Heart left ventricle (tissue), 16 donors: ENCODE measurements around the gene FOXL2NB. TPM values are rescaled to one million over a fixed set of nuclear protein-coding genes. Genes with fewer than 3 reads are reported as not detected.

Experiments
- ATAC-seq, 4 donors: fragments of 200-7000 bp; cut with Tn5 transposase; one replicate each; pipeline ENCODE4 v1.9.1; 2020 to 2022; ENCODE audit warnings: moderate library complexity in 4 of 4, mild to moderate bottlenecking in 3 of 4, moderate number of reproducible peaks in 1 of 4
- DNase-seq, 5 donors: peaks; one replicate each; pipeline ENCODE4 v3.0.0-alpha.2; 2020
- H3K27ac ChIP-seq, 12 donors: fragments of 200-600 bp; sonication (generic) in 4 of 12; one replicate each; pipeline versions ENCODE4 v1.5.0 to v1.8.0; 2016 to 2022; ENCODE audit warnings: mild to moderate bottlenecking in 2 of 12
- H3K27me3 ChIP-seq, 9 donors: fragments of 200-600 bp; sonication (generic) in 2 of 9; one replicate each; pipeline versions ENCODE4 v1.5.1 to v1.8.0; 2016 to 2022; ENCODE audit warnings: mild to moderate bottlenecking in 3 of 9
- H3K36me3 ChIP-seq, 9 donors: fragments of 200-600 bp; sonication (generic) in 2 of 9; one replicate each; pipeline versions ENCODE4 v1.5.0 to v1.8.0; 2018 to 2022; ENCODE audit warnings: mild to moderate bottlenecking in 2 of 9
- H3K4me1 ChIP-seq, 12 donors: fragments of 200-600 bp; sonication (generic) in 4 of 12; one replicate each; pipeline versions ENCODE4 v1.5.0 to v1.8.0; 2016 to 2022; ENCODE audit warnings: mild to moderate bottlenecking in 3 of 12
- H3K4me3 ChIP-seq, 12 donors: fragments of 200-600 bp; sonication (generic) in 4 of 12; one replicate each; pipeline versions ENCODE4 v1.5.0 to v1.8.0; 2017 to 2022; ENCODE audit warnings: mild to moderate bottlenecking in 9 of 12, moderate library complexity in 4 of 12
- H3K9me3 ChIP-seq, 12 donors: fragments of 200-600 bp; sonication (generic) in 4 of 12; one replicate each; pipeline versions ENCODE4 v1.5.0 to v1.8.0; 2016 to 2022; ENCODE audit warnings: mild to moderate bottlenecking in 1 of 12
- POLR2A ChIP-seq, 2 donors: fragments of 450-650 bp; IDR thresholded peaks; one replicate each; pipeline ENCODE4 v1.6.1; 2017; ENCODE audit warnings: antibody characterized with exemption in 2 of 2, mild to moderate bottlenecking in 2 of 2, moderate library complexity in 2 of 2
- WGBS, 4 donors: extraction: QIAGEN DNeasy Blood & Tissue Kit in 2 of 4; methylation state at CpG; one replicate each; pipeline versions ENCODE4 v1.1.5 to v1.1.7; 2013 to 2018; 5-methylcytosine and 5-hydroxymethylcytosine counted together
- intact Hi-C, 10 donors: fragments of 100-400 bp; cut with DNase I; formaldehyde crosslinking; loops; one replicate each; pipeline versions ENCODE4 v1.11.1 to v1.14.2; 2022
- polyA plus RNA-seq, 2 donors: library from polyadenylated mRNA; stranded (reverse); fragments of 200-250 nt; gene quantifications; one replicate each; pipeline ENCODE4 v1.2.3, GENCODE V29; 2013
- total RNA-seq, 9 donors: library from RNA; depleted of rRNA in 2 of 9; stranded (reverse); fragments of >200 nt in 2 of 9; fragmentation: NEBNext Ultra II Directional in 3 of 9; extraction: Animal tissue kit (Norgen Biotek cat#: 25700) in 3 of 9; gene quantifications; one replicate each; pipeline versions ENCODE4 v1.1.0 to v1.2.4, GENCODE V29; 2016 to 2023
- TF ChIP-seq, protein P1 (sequence below), 12 donors: fragments of 200-600 bp; sonication (generic) in 4 of 12; IDR thresholded peaks; one replicate each; pipeline versions ENCODE4 v1.5.0 to v1.8.0; 2018 to 2022; ENCODE audit warnings: antibody characterized with exemption in 12 of 12, mild to moderate bottlenecking in 5 of 12
- donor health status: ischemic (EF 13 %, LVEDD 7.1; RV severe dilation, severe dysfunction).
- donor health status: healthy with polysubstance abuse.
- donor health status: DM: no; HTN: yes; CAD: no.
- donor health status: DM: no; HTN: no; CAD: no.
- donor health status: ischemic (EF 25% LVEDD 6.9; RV normal size, moderate dysfunction).
- donor health status: ischemic (EF 25% LVEDD 5.7; RV mildly dilated, moderate dysfunction).
- donor health status: healthy.
- donor health status: DM: yes; HTN: yes; CAD: no.
- donor health status: ischemic (EF 35%, LVEDD 5.7; RV mildly dilated, moderate dysfunction).
- donor health status: nonischemic (EF 11% LVEDD 7.7; RV severe dilation, severe dysfunction).
- donor health status: DM: yes; HTN: yes; CAD: no.
- donor health status: PGD.
- donor health status: ischemic (EF 29% LVEDD 5.4; RV normal size, mild dysfunction).
- donor health status: nonischemic (EF 23%, LVEDD 6.1; RV moderate dilation, normal function).

Gene FOXL2NB
- total and polyA plus RNA-seq, 11 donors: 0.25 TPM; not detected in 10

DNA sequence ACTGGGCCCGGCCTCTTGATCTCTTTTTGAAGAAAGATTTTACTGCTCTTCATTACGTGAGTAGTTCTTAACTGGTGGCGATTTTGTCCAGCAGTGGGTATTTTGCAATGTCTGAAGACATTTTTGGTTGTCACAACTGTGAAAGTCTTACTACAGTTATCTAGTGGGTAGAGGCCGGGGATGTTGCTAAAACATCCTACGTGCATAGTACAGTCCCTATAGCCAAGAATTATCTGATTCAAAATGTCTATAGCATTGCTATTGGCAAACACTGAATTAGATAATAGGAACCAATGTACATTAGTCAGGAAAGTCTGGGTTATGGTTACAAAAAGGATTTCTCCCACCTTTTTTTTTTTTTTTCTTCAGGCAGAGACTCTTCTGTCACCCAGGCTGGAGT, 38.2 kb upstream of the FOXL2NB start:
- 87 to 96% (median 91%) methylated on average over 5 of the region's 5 CpGs for WGBS, 4 donors

DNA sequence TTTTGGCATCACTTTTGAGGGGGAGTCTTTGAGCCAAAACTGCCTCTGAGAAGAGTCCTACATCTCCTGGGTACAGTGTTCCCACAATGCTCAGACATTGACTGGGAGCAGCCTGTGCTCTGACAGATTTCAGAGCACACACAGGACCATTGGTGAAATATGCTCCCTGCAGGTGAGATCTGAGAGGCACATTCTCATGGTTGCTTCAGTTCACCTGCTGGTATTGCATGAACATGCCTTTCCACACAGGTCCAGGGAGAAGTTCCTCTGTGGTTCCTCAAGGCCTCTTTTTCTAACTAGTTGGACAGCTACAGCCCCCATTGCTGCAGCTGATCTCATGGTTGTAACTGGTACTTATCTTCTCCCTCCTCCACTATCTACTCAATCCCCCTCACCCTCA, 37.1 kb upstream of the FOXL2NB start:
- Histone ChIP-seq H3K27ac (no peak overlapping the region), H3K27me3 (no peaks in the 10 kb centered on the region), H3K36me3 (no peaks in the 10 kb centered on the region), H3K4me1 (peaks cover 0 to 12% (median 2%) of the 10 kb centered on the region in 12 donors), H3K4me3 (no peak overlapping the region), H3K9me3 (no peaks in the 10 kb centered on the region)
- intact Hi-C loops: loop anchor here in 4 of 10 donors (5.0 to 10.0 kb wide), 5 partner anchors 58 to 575 kb away; partner anchors contain the start of gene PIK3CB (in 1 of the 4)
- no peak for ATAC-seq
- TF ChIP-seq, protein P1, sequence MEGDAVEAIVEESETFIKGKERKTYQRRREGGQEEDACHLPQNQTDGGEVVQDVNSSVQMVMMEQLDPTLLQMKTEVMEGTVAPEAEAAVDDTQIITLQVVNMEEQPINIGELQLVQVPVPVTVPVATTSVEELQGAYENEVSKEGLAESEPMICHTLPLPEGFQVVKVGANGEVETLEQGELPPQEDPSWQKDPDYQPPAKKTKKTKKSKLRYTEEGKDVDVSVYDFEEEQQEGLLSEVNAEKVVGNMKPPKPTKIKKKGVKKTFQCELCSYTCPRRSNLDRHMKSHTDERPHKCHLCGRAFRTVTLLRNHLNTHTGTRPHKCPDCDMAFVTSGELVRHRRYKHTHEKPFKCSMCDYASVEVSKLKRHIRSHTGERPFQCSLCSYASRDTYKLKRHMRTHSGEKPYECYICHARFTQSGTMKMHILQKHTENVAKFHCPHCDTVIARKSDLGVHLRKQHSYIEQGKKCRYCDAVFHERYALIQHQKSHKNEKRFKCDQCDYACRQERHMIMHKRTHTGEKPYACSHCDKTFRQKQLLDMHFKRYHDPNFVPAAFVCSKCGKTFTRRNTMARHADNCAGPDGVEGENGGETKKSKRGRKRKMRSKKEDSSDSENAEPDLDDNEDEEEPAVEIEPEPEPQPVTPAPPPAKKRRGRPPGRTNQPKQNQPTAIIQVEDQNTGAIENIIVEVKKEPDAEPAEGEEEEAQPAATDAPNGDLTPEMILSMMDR (IDR thresholded peaks at IDR 0.05): no peak
- TF ChIP-seq POLR2A (IDR thresholded peaks at IDR 0.05): no peak
- no peak for DNase-seq

More for the DNA sequence above, 38.2 kb upstream of the FOXL2NB start:
- H3K4me3 ChIP-seq: no peak overlapping the region
- no peaks in the 10 kb centered on the region for H3K9me3 ChIP-seq
- H3K36me3 ChIP-seq: no peaks in the 10 kb centered on the region
- H3K27me3 ChIP-seq: no peaks in the 10 kb centered on the region
- H3K4me1 ChIP-seq: peaks cover 0 to 8% (median 0%) of the 10 kb centered on the region in 12 donors
- no peak for ATAC-seq
- TF ChIP-seq, protein P1 (IDR thresholded peaks at IDR 0.05): no peak
- TF ChIP-seq POLR2A (IDR thresholded peaks at IDR 0.05): no peak
- DNase-seq: no peak
- intact Hi-C loops: no loop called here
- no peak overlapping the region for H3K27ac ChIP-seq

DNA sequence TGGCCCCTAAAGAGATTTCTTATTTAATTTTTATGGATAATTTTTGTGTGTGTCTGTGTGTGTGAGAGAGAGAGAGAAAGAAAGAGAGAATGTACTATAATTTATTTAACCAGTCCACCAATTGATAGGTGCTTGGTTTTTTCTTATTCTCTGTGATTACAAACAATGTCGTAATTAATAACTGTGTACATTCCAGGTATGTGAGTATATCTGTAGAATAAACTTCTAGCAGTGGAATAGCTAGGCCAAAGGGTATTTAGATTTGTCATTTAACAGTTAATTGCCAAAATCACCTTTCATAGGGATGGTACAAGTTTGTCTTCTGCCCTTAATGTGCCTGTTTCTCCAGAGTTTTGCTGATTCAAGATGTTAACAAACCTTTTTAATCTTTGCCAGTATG, 35.4 kb upstream of the FOXL2NB start:
- Histone ChIP-seq H3K4me3 (no peak overlapping the region), H3K4me1 (peaks cover 0 to 21% (median 6%) of the 10 kb centered on the region in 12 donors), H3K27ac (no peak overlapping the region), H3K9me3 (no peaks in the 10 kb centered on the region), H3K27me3 (no peaks in the 10 kb centered on the region), H3K36me3 (no peaks in the 10 kb centered on the region)
- no peak for TF ChIP-seq POLR2A (IDR thresholded peaks at IDR 0.05)
- TF ChIP-seq, protein P1 (IDR thresholded peaks at IDR 0.05): no peak
- DNase-seq: no peak
- ATAC-seq: no peak
- 95 to 100% (median 98%) methylated on average over 1 of the region's 1 CpG for WGBS, 4 donors
- intact Hi-C loops: loop anchor here in 5 of 10 donors (1.0 to 10.0 kb wide), 6 partner anchors 59 to 577 kb away; partner anchors contain the start of gene PIK3CB (in 1 of the 5)

DNA sequence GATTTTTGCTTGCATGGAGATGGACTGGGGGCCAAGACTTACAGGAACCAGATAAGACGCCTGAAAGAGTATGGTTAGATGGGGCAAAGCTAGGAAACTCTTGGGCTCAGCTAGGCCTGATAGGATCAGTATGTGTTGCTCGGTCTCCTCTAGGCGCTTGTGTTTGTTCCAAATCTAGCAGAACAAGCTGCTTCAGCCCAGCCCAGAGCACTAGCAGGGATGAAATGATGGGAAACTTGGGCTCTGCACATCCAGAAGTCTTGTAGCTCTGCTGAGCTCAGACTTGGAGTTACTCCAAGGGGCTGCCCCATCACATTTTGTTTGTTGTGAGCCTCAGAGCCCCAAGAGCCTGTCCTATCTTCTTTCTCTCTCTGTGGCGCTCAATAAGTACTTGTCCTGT, 34.8 kb upstream of the FOXL2NB start:
- Histone ChIP-seq H3K27me3 (no peaks in the 10 kb centered on the region), H3K36me3 (no peaks in the 10 kb centered on the region), H3K4me3 (no peak overlapping the region), H3K27ac (no peak overlapping the region), H3K4me1 (peaks cover 0 to 24% (median 6%) of the 10 kb centered on the region in 12 donors), H3K9me3 (no peaks in the 10 kb centered on the region)
- no peak for TF ChIP-seq POLR2A (IDR thresholded peaks at IDR 0.05)
- TF ChIP-seq, protein P1 (IDR thresholded peaks at IDR 0.05): no peak
- intact Hi-C loops: loop anchor here in 5 of 10 donors (1.0 to 10.0 kb wide), 6 partner anchors 60 to 577 kb away; partner anchors contain the start of gene PIK3CB (in 1 of the 5)
- WGBS, 4 donors: 74 to 85% (median 78%) methylated on average over 4 of the region's 4 CpGs
- DNase-seq: no peak
- no peak for ATAC-seq
